Left ventricle myocardium inferior (tissue), 1 donor: Measurements from ENCODE around the gene MICAL3. TPM values are rescaled to one million over a fixed set of nuclear protein-coding genes. Genes with fewer than 3 reads are reported as not detected.

ENCODE experiments used
- DNase-seq: peaks from one replicate; pipeline ENCODE4 v3.0.0-alpha.2; 2020
- H3K27ac ChIP-seq: fragments of 200-600 bp; replicated peaks from 2 replicates; pipeline ENCODE4 v1.8.0; 2021
- H3K27me3 ChIP-seq: fragments of 200-600 bp; 2 replicates; pipeline ENCODE4 v1.8.0; 2021; ENCODE audit warnings: low read depth
- H3K36me3 ChIP-seq: fragments of 200-600 bp; 2 replicates; pipeline ENCODE4 v1.8.0; 2021
- H3K4me1 ChIP-seq: fragments of 200-600 bp; 2 replicates; pipeline ENCODE4 v1.8.0; 2021
- H3K4me3 ChIP-seq: fragments of 200-600 bp; 2 replicates; pipeline ENCODE4 v1.8.0; 2021; ENCODE audit warnings: mild to moderate bottlenecking, moderate library complexity
- H3K9me3 ChIP-seq: fragments of 200-600 bp; replicated peaks from 2 replicates; pipeline ENCODE4 v1.8.0; 2021
- CTCF ChIP-seq: fragments of 200-600 bp; IDR thresholded peaks from 2 replicates; pipeline ENCODE4 v1.8.0; 2021; ENCODE audit warnings: antibody characterized with exemption, mild to moderate bottlenecking, borderline replicate concordance
- intact Hi-C: fragments of 100-400 bp; cut with micrococcal nuclease; formaldehyde crosslinking; loops from one replicate; pipeline ENCODE4 v1.11.0; 2022
- total RNA-seq: library from RNA; stranded (reverse); fragmentation: NEBNext Ultra II Directional; extraction: Animal tissue kit (Norgen Biotek cat#: 25700); gene quantifications from one replicate; pipeline ENCODE4 v1.2.1, GENCODE V29; 2021
- donor health status: DM: no; HTN: yes; CAD: no; lungs with severe emphysema.

MICAL3 gene
- total RNA-seq, 1 donor from 2014 or later, result 92.5 TPM

GRCh38 chr22:17761138-17761488, 263.2 kb downstream of the MICAL3 start:
- Histone ChIP-seq H3K27me3 (no peaks in the 10 kb centered on the region), H3K36me3 (no peaks in the 10 kb centered on the region), H3K9me3 (no peaks in the 10 kb centered on the region), H3K4me1 (peaks cover 5% of the 10 kb centered on the region), H3K27ac (no peak overlapping the region), H3K4me3 (no peak overlapping the region)
- DNase-seq, result no peak
- intact Hi-C loops, result no loop called here
- TF ChIP-seq CTCF, result no peak

- peak; percentile 53 for TF ChIP-seq CTCF
- no peaks in the 10 kb centered on the region for H3K9me3 ChIP-seq
- intact Hi-C loops, result no loop called here
- no peaks in the 10 kb centered on the region for H3K27me3 ChIP-seq
- DNase-seq, result no peak
- H3K4me1 ChIP-seq, result peaks cover 6% of the 10 kb centered on the region
- no peak overlapping the region for H3K27ac ChIP-seq
- H3K36me3 ChIP-seq, result no peaks in the 10 kb centered on the region
- no peak overlapping the region for H3K4me3 ChIP-seq
Observed at GRCh38 chr22:17754233-17754925, 270.0 kb downstream of the MICAL3 start.

- H3K36me3 ChIP-seq, result no peaks in the 10 kb centered on the region
- TF ChIP-seq CTCF, result no peak
- H3K27me3 ChIP-seq, result no peaks in the 10 kb centered on the region
- no peak overlapping the region for H3K4me3 ChIP-seq
- peaks cover 6% of the 10 kb centered on the region for H3K4me1 ChIP-seq
- intact Hi-C loops, result no loop called here
- DNase-seq, result no peak
- no peak overlapping the region for H3K27ac ChIP-seq
- no peaks in the 10 kb centered on the region for H3K9me3 ChIP-seq
Observed at GRCh38 chr22:17753401-17753989, 270.9 kb downstream of the MICAL3 start.

- intact Hi-C loops, result no loop called here
Observed at GRCh38 chr22:17751596-17751995, 272.8 kb downstream of the MICAL3 start.

More at GRCh38 chr22:17751596-17751995, 272.8 kb downstream of the MICAL3 start:
- no peak for DNase-seq
- no peaks in the 10 kb centered on the region for H3K9me3 ChIP-seq
- no peak overlapping the region for H3K4me3 ChIP-seq
- peaks cover 6% of the 10 kb centered on the region for H3K4me1 ChIP-seq
- no peak overlapping the region for H3K27ac ChIP-seq
- no peak for TF ChIP-seq CTCF
- H3K27me3 ChIP-seq, result no peaks in the 10 kb centered on the region
- no peaks in the 10 kb centered on the region for H3K36me3 ChIP-seq
